ENCODE measurements around the gene CIB2.

DNA sequence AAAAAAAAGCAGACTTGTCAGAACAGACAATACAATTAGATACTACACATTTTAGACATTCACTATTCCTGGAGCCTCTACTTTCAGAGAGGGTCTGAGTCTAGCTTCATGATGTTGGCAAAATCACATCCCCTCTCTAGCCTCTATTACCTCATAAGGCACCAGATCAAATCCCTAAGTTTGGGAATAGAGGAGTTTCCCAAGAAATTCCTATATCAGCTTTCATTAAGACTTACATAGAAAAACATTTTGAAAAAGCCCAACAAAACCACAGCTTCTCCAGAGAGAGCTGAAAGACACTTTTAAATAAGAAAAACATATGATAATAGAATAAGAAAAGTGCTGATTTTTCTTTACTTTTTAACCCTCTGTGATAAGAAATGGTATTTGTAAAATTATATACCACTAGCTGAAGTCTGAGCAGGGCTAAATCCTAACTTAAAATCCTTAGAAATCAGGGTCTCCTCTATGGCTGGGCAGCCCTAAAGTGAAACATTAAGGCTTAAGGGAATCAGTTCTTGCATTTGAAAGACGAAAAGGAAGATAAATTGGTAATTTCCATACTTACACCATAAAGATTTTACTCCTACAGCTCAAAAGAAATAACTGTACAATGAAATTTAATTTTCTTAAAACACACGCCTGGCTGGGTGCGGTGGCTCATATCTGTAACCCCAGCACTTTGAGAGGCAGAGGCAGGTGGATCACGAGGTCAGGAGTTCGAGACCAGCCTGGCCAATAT lies 58.0 kb downstream of the CIB2 start:
- TF ChIP-seq, protein P1, sequence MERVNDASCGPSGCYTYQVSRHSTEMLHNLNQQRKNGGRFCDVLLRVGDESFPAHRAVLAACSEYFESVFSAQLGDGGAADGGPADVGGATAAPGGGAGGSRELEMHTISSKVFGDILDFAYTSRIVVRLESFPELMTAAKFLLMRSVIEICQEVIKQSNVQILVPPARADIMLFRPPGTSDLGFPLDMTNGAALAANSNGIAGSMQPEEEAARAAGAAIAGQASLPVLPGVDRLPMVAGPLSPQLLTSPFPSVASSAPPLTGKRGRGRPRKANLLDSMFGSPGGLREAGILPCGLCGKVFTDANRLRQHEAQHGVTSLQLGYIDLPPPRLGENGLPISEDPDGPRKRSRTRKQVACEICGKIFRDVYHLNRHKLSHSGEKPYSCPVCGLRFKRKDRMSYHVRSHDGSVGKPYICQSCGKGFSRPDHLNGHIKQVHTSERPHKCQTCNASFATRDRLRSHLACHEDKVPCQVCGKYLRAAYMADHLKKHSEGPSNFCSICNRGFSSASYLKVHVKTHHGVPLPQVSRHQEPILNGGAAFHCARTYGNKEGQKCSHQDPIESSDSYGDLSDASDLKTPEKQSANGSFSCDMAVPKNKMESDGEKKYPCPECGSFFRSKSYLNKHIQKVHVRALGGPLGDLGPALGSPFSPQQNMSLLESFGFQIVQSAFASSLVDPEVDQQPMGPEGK (CRISPR knock-in tag; IDR thresholded peaks at IDR 0.05; ENCODE audit: borderline replicate concordance), result no peak
- TF ChIP-seq, protein P2, sequence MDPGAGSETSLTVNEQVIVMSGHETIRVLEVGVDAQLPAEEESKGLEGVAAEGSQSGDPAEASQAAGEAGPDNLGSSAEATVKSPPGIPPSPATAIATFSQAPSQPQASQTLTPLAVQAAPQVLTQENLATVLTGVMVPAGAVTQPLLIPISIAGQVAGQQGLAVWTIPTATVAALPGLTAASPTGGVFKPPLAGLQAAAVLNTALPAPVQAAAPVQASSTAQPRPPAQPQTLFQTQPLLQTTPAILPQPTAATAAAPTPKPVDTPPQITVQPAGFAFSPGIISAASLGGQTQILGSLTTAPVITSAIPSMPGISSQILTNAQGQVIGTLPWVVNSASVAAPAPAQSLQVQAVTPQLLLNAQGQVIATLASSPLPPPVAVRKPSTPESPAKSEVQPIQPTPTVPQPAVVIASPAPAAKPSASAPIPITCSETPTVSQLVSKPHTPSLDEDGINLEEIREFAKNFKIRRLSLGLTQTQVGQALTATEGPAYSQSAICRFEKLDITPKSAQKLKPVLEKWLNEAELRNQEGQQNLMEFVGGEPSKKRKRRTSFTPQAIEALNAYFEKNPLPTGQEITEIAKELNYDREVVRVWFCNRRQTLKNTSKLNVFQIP (CRISPR knock-in tag; IDR thresholded peaks at IDR 0.05; ENCODE audit: borderline replicate concordance, low read depth), result no peak
- TF ChIP-seq ZC3H10 (CRISPR knock-in tag; IDR thresholded peaks at IDR 0.05) (no peak), ISL1 (CRISPR knock-in tag; IDR thresholded peaks at IDR 0.05) (no peak), ZFP3 (CRISPR knock-in tag; IDR thresholded peaks at IDR 0.05) (no peak)
- TF ChIP-seq, protein P3, sequence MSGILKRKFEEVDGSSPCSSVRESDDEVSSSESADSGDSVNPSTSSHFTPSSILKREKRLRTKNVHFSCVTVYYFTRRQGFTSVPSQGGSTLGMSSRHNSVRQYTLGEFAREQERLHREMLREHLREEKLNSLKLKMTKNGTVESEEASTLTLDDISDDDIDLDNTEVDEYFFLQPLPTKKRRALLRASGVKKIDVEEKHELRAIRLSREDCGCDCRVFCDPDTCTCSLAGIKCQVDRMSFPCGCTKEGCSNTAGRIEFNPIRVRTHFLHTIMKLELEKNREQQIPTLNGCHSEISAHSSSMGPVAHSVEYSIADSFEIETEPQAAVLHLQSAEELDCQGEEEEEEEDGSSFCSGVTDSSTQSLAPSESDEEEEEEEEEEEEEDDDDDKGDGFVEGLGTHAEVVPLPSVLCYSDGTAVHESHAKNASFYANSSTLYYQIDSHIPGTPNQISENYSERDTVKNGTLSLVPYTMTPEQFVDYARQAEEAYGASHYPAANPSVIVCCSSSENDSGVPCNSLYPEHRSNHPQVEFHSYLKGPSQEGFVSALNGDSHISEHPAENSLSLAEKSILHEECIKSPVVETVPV (CRISPR knock-in tag; IDR thresholded peaks at IDR 0.05), result no peak
